ENCODE results near the gene CD320. TPM values are rescaled to one million over a fixed set of nuclear protein-coding genes. Genes with fewer than 3 reads are reported as not detected.

The CD320 gene
- polyA plus RNA-seq, 10 donors: 15.8 to 27.2 (median 19.7) TPM

GRCh38 chr19:8256276-8257051 is 51.7 kb downstream of the CD320 start:
- no peak for DNase-seq

GRCh38 chr19:8255426-8256125 is 52.6 kb downstream of the CD320 start:
- DNase-seq: no peak

- no peak for DNase-seq
Observed at GRCh38 chr19:8254286-8255001, 53.7 kb downstream of the CD320 start.

- no peak for DNase-seq
Observed at GRCh38 chr19:8253678-8254077, 54.5 kb downstream of the CD320 start.

GRCh38 chr19:8252922-8253589 is 55.1 kb downstream of the CD320 start:
- peak; percentile 68 to 91 (median 87) for DNase-seq

Other genes starting within 250 kb of the CD320 start
- gene FBN3, start 158.8 kb downstream of the CD320 start, polyA plus RNA-seq (ENCODE audit: insufficient read length in 10 of 10): 10 to 100 TPM in 5 of 10 donors, 1 to 10 TPM in 5; 5.9 to 17.6 (median 9.7) TPM
- gene CERS4, start 99.0 kb downstream of the CD320 start, polyA plus RNA-seq (ENCODE audit: insufficient read length in 10 of 10): 10 to 100 TPM; 10.3 to 17.7 (median 14.1) TPM
- gene NDUFA7, start 13.0 kb upstream of the CD320 start, polyA plus RNA-seq (ENCODE audit: insufficient read length in 10 of 10): 10 to 100 TPM; 26.3 to 56.8 (median 43.9) TPM
- 100 to 1,000 TPM; 460 to 776 (median 571) TPM for gene RPS28, start 13.1 kb upstream of the CD320 start, polyA plus RNA-seq (ENCODE audit: insufficient read length in 10 of 10)
- gene KANK3, start 34.9 kb upstream of the CD320 start, polyA plus RNA-seq (ENCODE audit: insufficient read length in 10 of 10): 10 to 100 TPM in 5 of 10 donors, 1 to 10 TPM in 5; 5.1 to 14.8 (median 9.6) TPM
- gene ANGPTL4, start 55.8 kb upstream of the CD320 start, polyA plus RNA-seq (ENCODE audit: insufficient read length in 10 of 10): 1 to 10 TPM in 9 of 10 donors, under 1 TPM in 1; 0.79 to 2.8 (median 2.0) TPM
- 10 to 100 TPM; 55.9 to 90.1 (median 66.8) TPM for gene RAB11B, start 82.0 kb upstream of the CD320 start, polyA plus RNA-seq (ENCODE audit: insufficient read length in 10 of 10)
- gene MARCHF2, start 104.9 kb upstream of the CD320 start, polyA plus RNA-seq (ENCODE audit: insufficient read length in 10 of 10): 10 to 100 TPM; 10.9 to 19.0 (median 14.3) TPM
- 100 to 1,000 TPM; 162 to 259 (median 182) TPM for gene HNRNPM, start 136.6 kb upstream of the CD320 start, polyA plus RNA-seq (ENCODE audit: insufficient read length in 10 of 10)
- gene PRAM1, start 194.3 kb upstream of the CD320 start, polyA plus RNA-seq (ENCODE audit: insufficient read length in 10 of 10): 1 to 10 TPM in 7 of 10 donors, under 1 TPM in 3; 0.62 to 2.4 (median 1.9) TPM
- 10 to 100 TPM; 10.9 to 18.1 (median 12.9) TPM for gene ZNF414, start 205.8 kb upstream of the CD320 start, polyA plus RNA-seq (ENCODE audit: insufficient read length in 10 of 10)

All from muscle of back (tissue), 11 donors.